HG02763 (cell line): Measurements from ENCODE around the gene SENP5.
"Not testable (repeated sequence)": the region's sequence is repeated elsewhere in the genome, so short reads cannot be mapped to it uniquely, and the experiment has no call there.

Experiments used
- ATAC-seq: cut with Tn5 transposase; IDR thresholded peaks from one replicate; pipeline ENCODE4 v1.9.1; 2021; ENCODE audit warnings: mild to moderate bottlenecking, moderate library complexity; ENCODE audit not compliant: unreplicated experiment

The SENP5 gene

DNA sequence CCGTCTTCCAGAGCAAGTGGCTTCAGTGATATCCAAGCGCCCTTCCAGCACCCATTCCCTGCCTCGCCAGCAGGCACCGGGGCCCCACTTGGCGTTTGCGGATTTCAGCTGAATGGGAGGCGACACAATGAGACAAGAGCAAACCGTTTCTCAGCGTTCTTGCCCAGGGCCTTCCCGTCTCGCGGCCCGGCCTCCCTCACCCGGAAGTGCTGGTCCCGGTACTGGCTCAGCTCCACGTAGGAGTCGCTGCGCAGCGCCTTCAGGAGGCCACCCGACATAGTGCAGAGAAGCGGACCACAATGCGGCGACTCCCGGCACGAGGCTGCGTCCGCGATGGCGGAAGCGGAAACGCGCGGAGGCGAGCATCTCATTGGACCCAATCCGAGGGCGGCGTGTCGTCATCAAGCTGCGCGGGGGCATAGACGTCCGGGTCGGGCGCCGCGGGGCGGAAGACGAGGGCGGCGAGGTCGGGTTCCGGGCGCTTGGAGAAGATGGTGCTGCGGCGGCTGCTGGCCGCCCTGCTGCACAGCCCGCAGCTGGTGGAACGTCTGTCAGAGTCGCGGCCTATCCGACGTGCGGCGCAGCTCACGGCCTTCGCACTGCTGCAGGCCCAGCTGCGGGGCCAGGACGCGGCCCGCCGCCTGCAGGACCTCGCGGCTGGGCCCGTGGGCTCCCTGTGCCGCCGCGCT, 74.7 kb downstream of the SENP5 start, which contains the start of gene NCBP2:
Gene NCBP2, minus strand, starts transcription at position 303 of the 689 bp plus-strand sequence. Its CDS starts 25 bp downstream, at position 278.
- ATAC-seq: peak; percentile 97

DNA sequence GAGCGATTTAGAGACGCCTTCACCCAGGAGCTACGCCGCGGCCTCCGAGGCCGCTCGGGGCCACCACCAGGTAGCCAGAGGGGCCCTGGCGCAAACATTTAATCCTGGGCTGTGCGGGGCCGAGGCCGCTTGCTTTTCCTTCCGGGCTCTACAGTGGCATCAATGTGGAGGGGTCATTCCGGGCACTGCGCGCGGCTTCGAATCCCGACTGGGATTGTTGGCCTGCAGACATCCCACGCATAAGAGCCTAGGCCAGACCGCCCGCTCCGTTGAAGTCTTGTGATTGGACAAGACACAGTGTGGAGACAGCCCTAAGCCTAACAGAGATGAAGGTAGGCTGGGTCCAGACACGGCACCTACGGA, 75.2 kb downstream of the SENP5 start:
- no peak for ATAC-seq

DNA sequence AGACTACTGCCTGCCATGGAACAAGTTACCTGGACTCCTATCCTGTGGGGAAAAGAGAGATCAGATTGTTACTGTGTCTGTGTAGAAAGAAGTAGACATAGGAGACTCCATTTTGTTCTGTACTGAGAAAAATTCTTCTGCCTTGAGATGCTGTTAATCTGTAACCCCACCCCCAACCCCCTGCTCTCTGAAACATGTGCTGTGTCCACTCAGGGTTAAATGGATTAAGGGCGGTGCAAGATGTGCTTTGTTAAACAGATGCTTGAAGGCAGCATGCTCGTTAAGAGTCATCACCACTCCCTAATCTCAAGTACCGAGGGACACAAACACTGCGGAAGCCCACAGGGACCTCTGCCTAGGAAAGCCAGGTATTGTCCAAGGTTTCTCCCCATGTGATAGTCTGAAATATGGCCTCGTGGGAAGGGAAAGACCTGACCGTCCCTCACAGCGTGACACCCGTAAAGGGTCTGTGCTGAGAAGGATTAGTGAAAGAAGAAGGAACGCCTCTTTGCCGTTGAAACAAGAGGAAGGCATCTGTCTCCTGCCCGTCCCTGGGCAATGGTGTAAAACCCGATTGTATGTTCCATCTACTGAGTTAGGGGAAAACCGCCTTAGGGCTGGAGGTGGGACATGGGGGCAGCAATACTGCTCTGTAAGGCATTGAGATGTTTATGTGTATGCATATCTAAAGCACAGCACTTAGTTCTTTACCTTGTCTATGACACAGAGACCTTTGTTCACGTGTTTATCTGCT, 76.5 kb downstream of the SENP5 start:
- ATAC-seq: not testable (repeated sequence)

DNA sequence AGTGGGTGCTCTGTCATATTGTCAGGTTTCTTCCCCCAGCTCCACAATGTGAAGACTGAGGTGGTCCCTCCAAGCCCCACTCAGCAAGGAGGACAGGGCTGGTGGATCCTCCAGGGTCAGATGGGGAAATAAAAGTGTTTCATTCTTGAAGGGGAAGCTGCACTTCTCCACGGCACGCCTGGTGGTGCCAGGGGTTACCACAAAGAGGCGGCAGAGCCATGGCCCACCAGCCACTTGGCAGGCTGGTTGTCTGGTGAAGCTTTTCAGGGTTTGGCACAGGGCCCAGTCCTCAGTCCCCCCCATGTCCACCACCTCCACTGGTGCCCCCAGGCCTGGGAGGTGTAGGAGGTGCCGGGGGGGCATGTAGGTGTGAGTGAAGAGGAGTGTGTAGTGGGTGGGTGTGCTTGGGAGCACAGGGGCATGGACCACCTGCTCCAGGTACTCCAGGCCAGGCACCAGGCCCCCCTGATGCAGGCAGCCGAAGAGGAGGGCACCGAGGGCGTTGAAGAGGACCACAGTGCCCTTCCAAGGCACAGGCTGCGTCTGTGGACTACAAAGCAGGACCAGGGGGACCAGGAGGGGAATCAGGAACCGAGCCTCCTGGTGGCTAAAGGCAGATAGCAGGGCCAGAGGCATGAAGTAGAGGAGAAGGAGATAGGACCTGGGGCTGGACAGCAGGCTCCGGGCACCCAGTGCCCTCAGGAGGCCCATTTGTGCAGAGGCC, 79.6 kb downstream of the SENP5 start:
- ATAC-seq: no peak

GRCh38 chr3:196947860-196948441, 80.2 kb downstream of the SENP5 start:
- ATAC-seq: no peak

DNA sequence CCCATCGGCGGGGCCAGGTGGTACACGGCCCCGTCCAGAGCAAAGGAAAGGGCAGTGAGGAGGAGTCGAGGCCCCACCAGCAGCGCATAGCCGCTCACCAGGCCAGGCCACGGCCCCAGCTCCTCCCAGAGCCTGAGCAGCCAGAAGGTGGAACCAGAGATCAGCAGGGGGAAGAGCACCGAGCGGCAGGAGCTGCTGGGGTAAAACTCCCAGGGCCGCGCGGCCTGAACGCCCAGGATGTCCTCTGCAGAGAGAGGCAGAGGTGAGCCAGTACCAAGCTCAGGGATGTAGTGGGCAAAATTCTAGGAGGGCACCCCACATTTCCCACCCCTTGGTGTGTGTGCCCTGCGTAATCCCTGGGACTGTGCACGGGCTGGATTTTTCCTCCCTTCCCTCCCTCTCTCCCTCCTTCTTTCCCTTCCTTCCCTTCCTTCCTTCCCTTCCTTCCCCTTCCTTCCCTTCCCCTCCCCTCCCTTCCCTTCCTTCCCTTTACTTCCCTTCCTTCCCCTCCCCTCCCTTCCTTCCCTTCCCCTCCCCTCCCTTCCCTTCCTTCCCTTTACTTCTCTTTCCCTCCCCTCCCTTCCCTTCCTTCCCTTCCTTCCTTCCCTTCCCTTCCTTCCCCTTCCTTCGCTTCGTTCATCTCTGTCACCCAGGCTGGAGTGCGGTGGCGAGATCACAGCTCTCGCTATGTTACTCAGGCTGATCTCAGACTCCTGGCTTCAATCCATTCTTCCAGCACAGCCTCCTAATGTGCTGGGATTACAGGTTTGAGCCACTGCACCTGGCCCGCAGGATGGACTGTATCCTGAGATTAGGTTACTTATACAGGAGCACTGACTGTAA, 80.9 kb downstream of the SENP5 start:
- ATAC-seq: no peak

GRCh38 chr3:196949285-196949619, 81.5 kb downstream of the SENP5 start:
- no peak for ATAC-seq

DNA sequence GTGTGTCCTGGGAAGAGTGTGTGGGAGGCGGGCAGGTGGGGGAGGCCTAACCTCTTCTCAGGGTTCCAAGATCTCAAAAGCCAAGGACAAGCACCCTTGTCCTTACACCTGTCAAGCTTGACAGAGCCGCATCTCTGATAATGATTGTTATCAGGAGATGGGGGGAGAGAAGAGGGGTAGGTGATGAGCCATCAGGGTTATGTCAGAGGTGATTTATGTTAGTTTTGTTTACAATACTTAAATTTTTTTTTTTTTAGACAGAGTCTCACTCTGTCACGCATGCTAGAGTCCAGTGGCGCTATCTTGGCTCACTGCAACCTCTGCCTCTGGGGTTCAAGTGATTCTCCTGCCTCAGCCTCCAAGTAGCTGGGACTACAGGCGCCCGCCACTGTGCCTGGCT, 82.0 kb downstream of the SENP5 start:
- ATAC-seq: no peak

DNA sequence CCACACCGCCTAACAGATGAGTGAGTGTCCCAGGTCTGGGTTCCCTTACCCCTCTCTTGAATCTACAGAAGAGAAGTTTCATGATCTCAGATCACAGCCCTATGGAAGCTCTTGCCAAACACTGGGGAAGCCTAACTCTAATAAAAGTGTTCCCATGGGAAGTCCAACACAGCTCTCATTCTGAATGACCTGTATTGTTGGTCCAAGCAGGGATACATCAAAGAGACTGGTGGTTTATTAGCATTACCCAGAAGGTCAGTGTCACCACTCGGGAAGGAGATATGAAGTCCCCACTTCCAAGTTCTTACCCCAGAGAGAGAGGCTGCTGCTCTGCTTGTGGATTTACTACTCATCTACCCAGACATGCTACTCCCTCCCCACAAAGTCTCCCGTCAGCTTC, 83.7 kb downstream of the SENP5 start:
- ATAC-seq: no peak

DNA sequence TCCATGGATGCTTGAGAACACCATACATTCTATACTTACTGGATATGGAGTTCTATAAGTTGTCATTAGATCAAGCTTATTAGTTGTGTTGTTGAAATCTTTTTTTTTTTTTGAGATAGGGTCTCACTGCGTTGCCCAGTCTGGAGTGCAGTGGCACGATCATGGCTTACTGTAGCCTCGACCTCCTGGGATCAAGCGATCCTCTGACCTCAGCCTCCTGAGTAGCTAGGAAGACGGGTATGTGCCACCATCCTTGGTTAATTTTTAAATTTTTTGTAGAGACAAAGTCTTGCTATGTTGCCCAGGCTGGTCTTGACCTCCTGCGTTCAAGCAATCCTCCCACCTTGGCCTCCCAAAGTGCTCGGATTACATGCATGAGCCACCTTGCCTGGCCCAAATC, 87.1 kb downstream of the SENP5 start:
- ATAC-seq: no peak

- ATAC-seq: no peak
These were observed 94.6 kb downstream of the SENP5 start for GRCh38 chr3:196962108-196962929.

DNA sequence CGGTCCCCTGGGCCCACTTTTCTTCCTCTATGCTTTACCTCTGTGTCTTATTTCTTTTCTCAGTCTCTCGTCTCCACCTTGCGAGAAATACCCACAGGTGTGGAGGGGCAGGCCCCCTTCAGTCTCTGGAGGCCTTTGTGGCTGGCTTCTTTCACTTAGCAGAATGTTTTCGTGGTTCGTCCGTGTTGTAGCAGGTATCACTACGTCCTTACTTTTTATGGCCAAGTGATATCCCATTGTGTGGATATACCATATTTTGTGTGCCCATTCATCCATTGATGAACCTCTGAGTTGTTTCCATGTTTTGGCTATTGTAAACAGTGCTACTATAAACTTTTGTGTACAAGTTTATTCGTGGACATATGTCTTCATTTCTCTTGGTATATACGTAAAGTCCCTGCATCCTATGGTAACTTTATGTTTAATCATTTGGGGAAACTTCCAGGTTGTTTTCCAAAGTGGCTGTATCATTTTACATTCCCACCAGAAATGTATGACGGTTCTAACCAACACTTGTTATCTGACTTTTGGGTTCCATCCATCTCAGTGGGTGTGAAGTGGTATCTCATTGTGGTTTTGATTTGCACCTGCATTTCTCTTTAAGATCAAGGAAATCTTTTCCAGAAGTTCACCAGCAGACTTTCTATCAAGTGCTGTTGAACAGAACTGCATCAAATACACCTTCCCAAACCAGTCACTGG, 95.4 kb downstream of the SENP5 start:
- ATAC-seq: no peak

- ATAC-seq: no peak
These were observed 95.9 kb downstream of the SENP5 start for GRCh38 chr3:196963631-196963953.

- no peak for ATAC-seq
These were observed 97.5 kb downstream of the SENP5 start for GRCh38 chr3:196965112-196965803.

GRCh38 chr3:196965804-196966173, 98.1 kb downstream of the SENP5 start:
- ATAC-seq: no peak

DNA sequence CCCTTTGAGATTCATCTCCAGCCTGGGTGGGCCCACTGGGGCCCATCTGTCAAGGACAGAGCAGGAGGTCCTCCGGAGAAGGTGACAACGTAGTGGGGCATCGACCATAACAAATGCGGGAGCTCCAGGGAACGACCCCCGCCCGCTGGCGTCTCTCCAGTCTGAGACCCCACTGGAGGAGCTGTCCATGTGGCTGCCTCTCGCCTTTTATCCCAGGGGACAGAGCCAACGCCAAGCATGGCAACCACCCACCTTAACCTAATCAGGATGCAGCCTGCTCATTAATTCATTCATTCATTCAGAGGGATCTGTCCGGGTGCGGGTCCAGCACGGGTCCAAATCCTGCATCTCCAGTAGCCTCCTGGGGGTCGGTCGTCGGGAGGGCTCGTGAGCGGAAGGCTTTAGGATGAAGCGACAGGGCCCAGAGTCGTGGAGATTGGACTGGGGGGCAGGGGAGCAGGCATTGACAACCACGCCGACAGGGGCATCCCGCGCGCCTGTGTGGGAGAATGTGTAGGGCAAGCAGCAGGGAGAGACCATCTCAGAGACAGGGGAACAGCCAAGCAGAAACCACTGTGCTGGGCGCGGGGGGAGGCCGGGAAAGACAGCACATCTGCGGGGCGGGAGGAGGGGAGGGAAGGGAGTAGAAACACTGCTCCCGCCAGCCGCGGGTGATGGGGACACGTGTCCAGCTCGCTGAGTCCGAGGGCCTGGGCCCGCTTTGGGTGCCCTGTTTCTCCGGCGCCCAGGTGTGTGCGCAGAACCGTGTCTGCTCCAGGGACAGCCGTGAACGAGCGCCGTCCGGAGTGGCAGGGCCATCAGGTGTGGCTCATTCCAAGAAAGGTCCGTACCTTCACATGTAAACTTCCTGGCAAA, 99.0 kb downstream of the SENP5 start:
- no peak for ATAC-seq

DNA sequence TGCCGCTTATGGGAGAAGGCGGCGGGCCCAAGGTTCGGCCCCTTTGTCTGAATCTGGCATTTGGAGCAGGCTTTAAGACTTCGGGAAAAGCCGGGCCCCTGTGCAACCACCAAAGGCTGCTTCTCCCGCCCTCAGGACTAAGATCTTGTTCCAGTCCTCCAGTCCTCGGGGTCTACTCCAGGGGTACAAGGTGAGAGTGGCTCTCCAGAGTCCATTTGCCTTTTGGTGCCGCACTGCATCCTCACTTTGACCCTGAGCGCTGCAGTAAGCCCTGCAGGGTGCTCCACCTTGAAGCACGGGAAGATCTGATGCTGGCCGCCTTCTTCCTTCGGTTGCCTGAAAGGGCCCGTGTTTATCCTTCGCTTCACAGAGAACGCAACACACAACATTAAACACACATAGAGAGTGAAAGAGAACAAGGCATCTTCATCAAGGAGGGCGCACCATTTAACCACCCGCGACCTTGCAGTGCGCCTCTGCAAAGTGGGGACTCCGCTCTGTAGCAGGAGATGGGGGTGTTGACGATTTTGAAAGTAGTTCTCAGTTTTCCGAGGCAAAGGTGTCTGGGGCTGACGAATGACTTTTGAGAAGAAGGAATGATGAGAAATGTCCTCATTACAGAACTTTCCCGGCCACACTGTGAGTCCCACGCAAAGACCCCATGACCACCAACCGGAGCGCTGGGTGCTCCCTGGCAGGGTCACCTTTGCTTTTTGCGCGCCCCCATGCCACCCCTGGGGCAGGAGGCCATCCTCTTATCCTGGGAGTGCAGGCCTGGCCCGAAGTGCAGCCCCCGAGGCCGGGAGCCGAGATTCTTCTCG, 99.9 kb downstream of the SENP5 start:
- ATAC-seq: no peak
